ENCODE measurements around the gene RPRD2. TPM values are rescaled to one million over a fixed set of nuclear protein-coding genes. Genes with fewer than 3 reads are reported as not detected.
A peak's percentile ranks its signal among the peaks of the same experiment; 100 is the strongest.

Gene RPRD2
- total and polyA plus RNA-seq, 9 of the 15 experiments (the other 6 are each of a cell fraction or from before 2014, with no cell fraction given) = 1.5 to 21.6 (median 7.7) TPM

GRCh38 chr1:150516050-150516591 lies 152.2 kb downstream of the RPRD2 start:
- H3K27me3 ChIP-seq (ENCODE audit: control insufficient read depth in 2 of 2, insufficient read depth in 2 of 2, low read length in 2 of 2) = no peaks in the 10 kb centered on the region
- H4K20me1 ChIP-seq (replicated peaks; ENCODE audit: control insufficient read depth, insufficient read depth, low read length) = no peaks in the 10 kb centered on the region
- CTCF ChIA-PET (ENCODE audit: low intra/inter-chr PET ratio) = interaction anchor here (0.8 to 1.3 kb wide), 3 partner anchors 50 to 260 kb away, joined by 4 to 10 read pairs (median 7); no protein-coding TSS in a partner anchor
- peak overlapping the region; percentile 81 for H3K4me2 ChIP-seq (ENCODE audit: insufficient read depth, low read length)
- H3K4me1 ChIP-seq (replicated peaks in 1 of 2; ENCODE audit: control insufficient read depth in 2 of 2, insufficient read depth in 2 of 2, low read length in 2 of 2) = peaks cover 28 to 37% of the 10 kb centered on the region in 2 experiments; a peak in 4 of 5 replicates
- peaks cover 24% of the 10 kb centered on the region; the same call in 2 of the 3 replicates for H3K36me3 ChIP-seq (ENCODE audit: control insufficient read depth, insufficient read depth, low read length)
- POLR2A ChIA-PET = interaction anchor here (0.6 to 2.9 kb wide), 17 partner anchors 9 to 372 kb away, joined by 3 to 18 read pairs (median 3); partner anchors contain the start of genes MCL1 and TARS2
- peak overlapping the region; percentile 45 for H3K27ac ChIP-seq (ENCODE audit: extremely low read depth, low read depth, low read length)
- peak overlapping the region; percentile 82 to 98 for H3K9ac ChIP-seq (ENCODE audit: insufficient read depth in 1 of 2, low read depth in 2 of 2, low read length in 2 of 2)
- peak overlapping the region; percentile 43 for H3K4me3 ChIP-seq
- intact Hi-C loops (cut with micrococcal nuclease) = loop anchor here (2.0 to 5.0 kb wide), 2 partner anchors 31 to 54 kb away; no protein-coding TSS in a partner anchor
- 0% methylated on average over 8 of the region's 19 CpGs for WGBS (ENCODE audit: insufficient coverage, low coverage, missing lambda C conversion rate)
- peak; percentile 41 for ATAC-seq
- no peaks in the 10 kb centered on the region for H3K9me1 ChIP-seq (ENCODE audit: control insufficient read depth, insufficient read depth, low read length)
- H3K9me3 ChIP-seq (replicated peaks; ENCODE audit: control insufficient read depth, insufficient read depth, low read depth, low read length) = no peaks in the 10 kb centered on the region
- in situ Hi-C loops (cut with MboI) = no loop called here
- peak in 3 of 4 experiments; percentile 35 to 55 (median 39) for DNase-seq (ENCODE audit: extremely low read depth in 1 of 4, low spot score in 3 of 4)
- BruUV-seq (replicated peaks) = no TSS peak
- peaks cover 13% of the 10 kb centered on the region; the same call in 1 of the 3 replicates for H3K79me2 ChIP-seq (ENCODE audit: control insufficient read depth, insufficient read depth, low read length)
- peak; percentile 54 for FAIRE-seq
- peak overlapping the region; percentile 97 for H2AFZ ChIP-seq (ENCODE audit: low read depth, low read length)
- TF ChIP-seq SAFB2 (IDR thresholded peaks at IDR 0.05; ENCODE audit: borderline replicate concordance, low read depth, low read length, severe bottlenecking) = no peak
- TF ChIP-seq ZNF217 (CRISPR knock-in tag; IDR thresholded peaks at IDR 0.05) = no peak
- no peak for TF ChIP-seq U2AF2 (optimal IDR thresholded peaks at IDR 0.05; ENCODE audit: low read depth, low read length)
- no peak for TF ChIP-seq ERF (CRISPR knock-in tag; IDR thresholded peaks at IDR 0.05)
- TF ChIP-seq SP1 (CRISPR knock-in tag; IDR thresholded peaks at IDR 0.05) = no peak
- no peak for TF ChIP-seq PATZ1 (CRISPR knock-in tag; IDR thresholded peaks at IDR 0.05; ENCODE audit: borderline replicate concordance)
- no peak for TF ChIP-seq NCOR1 (IDR thresholded peaks at IDR 0.05)
- no peak for TF ChIP-seq CREBBP (IDR thresholded peaks at IDR 0.05; ENCODE audit: low read depth, low read length)
- TF ChIP-seq, protein P1, sequence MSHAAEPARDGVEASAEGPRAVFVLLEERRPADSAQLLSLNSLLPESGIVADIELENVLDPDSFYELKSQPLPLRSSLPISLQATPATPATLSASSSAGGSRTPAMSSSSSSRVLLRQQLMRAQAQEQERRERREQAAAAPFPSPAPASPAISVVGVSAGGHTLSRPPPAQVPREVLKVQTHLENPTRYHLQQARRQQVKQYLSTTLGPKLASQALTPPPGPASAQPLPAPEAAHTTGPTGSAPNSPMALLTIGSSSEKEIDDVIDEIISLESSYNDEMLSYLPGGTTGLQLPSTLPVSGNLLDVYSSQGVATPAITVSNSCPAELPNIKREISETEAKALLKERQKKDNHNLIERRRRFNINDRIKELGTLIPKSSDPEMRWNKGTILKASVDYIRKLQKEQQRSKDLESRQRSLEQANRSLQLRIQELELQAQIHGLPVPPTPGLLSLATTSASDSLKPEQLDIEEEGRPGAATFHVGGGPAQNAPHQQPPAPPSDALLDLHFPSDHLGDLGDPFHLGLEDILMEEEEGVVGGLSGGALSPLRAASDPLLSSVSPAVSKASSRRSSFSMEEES (CRISPR knock-in tag; IDR thresholded peaks at IDR 0.05) = no peak
- TF ChIP-seq SMARCA4 (IDR thresholded peaks at IDR 0.05) = no peak
- no peak for TF ChIP-seq CBX5 (IDR thresholded peaks at IDR 0.05; ENCODE audit: borderline replicate concordance, low read depth)
- TF ChIP-seq, protein P2, sequence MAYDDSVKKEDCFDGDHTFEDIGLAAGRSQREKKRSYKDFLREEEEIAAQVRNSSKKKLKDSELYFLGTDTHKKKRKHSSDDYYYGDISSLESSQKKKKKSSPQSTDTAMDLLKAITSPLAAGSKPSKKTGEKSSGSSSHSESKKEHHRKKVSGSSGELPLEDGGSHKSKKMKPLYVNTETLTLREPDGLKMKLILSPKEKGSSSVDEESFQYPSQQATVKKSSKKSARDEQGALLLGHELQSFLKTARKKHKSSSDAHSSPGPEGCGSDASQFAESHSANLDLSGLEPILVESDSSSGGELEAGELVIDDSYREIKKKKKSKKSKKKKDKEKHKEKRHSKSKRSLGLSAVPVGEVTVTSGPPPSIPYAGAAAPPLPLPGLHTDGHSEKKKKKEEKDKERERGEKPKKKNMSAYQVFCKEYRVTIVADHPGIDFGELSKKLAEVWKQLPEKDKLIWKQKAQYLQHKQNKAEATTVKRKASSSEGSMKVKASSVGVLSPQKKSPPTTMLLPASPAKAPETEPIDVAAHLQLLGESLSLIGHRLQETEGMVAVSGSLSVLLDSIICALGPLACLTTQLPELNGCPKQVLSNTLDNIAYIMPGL (CRISPR knock-in tag; IDR thresholded peaks at IDR 0.05) = 0 out of 2 replicates have a peak, but pooled peaks have one; percentile 30
- no peak for TF ChIP-seq MED1 (CRISPR knock-in tag; IDR thresholded peaks at IDR 0.05; ENCODE audit: borderline replicate concordance)
- TF ChIP-seq ELK1 (CRISPR knock-in tag; IDR thresholded peaks at IDR 0.05) = no peak
- TF ChIP-seq FIP1L1 (IDR thresholded peaks at IDR 0.05; ENCODE audit: low read depth, low read length, poor library complexity, severe bottlenecking) = no peak
- no peak for TF ChIP-seq FOXJ2 (tag; IDR thresholded peaks at IDR 0.05)
